Measurements from ENCODE around the gene L3MBTL2. TPM values are rescaled to one million over a fixed set of nuclear protein-coding genes. Genes with fewer than 3 reads are reported as not detected.
"Not testable (repeated sequence)": the region's sequence is repeated elsewhere in the genome, so short reads cannot be mapped to it uniquely, and the experiment has no call there.

The L3MBTL2 gene
- total RNA-seq, 1 experiment from 2014 or later = 24.7 TPM

GRCh38 chr22:41178425-41178975 lies 26.6 kb upstream of the L3MBTL2 start:
- intact Hi-C loops (cut with micrococcal nuclease) = no loop called here
- H4K20me1 ChIP-seq (ENCODE audit: insufficient read depth) = no peaks in the 10 kb centered on the region; the same call in 1 of the 2 replicates
- TF ChIP-seq RAD21 (IDR thresholded peaks at IDR 0.05; ENCODE audit: low read depth) (no peak), EZH2phosphoT487 (IDR thresholded peaks at IDR 0.05; ENCODE audit: borderline replicate concordance) (no peak)
- no peak overlapping the region for H2AFZ ChIP-seq (ENCODE audit: low read depth, low read length, poor library complexity, severe bottlenecking)
- DNase-seq (ENCODE audit: low read depth, low spot score) (no peak), ATAC-seq (no peak)
- CTCF ChIA-PET = no interaction called here
- H3K9me3 ChIP-seq (ENCODE audit: control insufficient read depth in 1 of 2, insufficient read depth in 1 of 2, low read depth in 1 of 2, low read length in 2 of 2) = no peaks in the 10 kb centered on the region
- H3K79me2 ChIP-seq (ENCODE audit: insufficient read depth, low read length) = no peaks in the 10 kb centered on the region; the same call in 1 of the 2 replicates
- peaks cover 30 to 37% of the 10 kb centered on the region in 2 experiments for H3K36me3 ChIP-seq (ENCODE audit: control insufficient read depth in 1 of 2, insufficient read depth in 2 of 2, low read length in 2 of 2)
- RAD21 ChIA-PET (ENCODE audit: low non-redundant PET in 1 of 2, low total read pairs in 2 of 2, uncharacterized antibody in 2 of 2, unreplicated experiment in 2 of 2) = no interaction called here
- no peak overlapping the region for H3K4me3 ChIP-seq (replicated peaks in 1 of 2; ENCODE audit: low read depth in 1 of 2, low read length in 2 of 2)
- POLR2A ChIA-PET = no interaction called here
- peaks cover 0 to 12% of the 10 kb centered on the region in 2 experiments; a peak in 1 of 4 replicates for H3K4me1 ChIP-seq (ENCODE audit: control insufficient read depth in 1 of 2, insufficient read depth in 2 of 2, low read length in 2 of 2)
- BruUV-seq (replicated peaks) = no TSS peak
- H3K4me2 ChIP-seq (ENCODE audit: low read length) = no peak overlapping the region
- H3K9ac ChIP-seq (ENCODE audit: low read length) = no peak overlapping the region
- no peak overlapping the region for H3K27ac ChIP-seq (ENCODE audit: low read depth, low read length)
- H3K9me2 ChIP-seq (ENCODE audit: insufficient read depth) = no peaks in the 10 kb centered on the region
- no peaks in the 10 kb centered on the region for H3K27me3 ChIP-seq (ENCODE audit: insufficient read depth, low read length)

- POLR2A ChIA-PET; intact Hi-C loops (cut with micrococcal nuclease); H3K9ac ChIP-seq (ENCODE audit: low read length); H3K9me2 ChIP-seq (ENCODE audit: insufficient read depth); H3K27me3 ChIP-seq (ENCODE audit: insufficient read depth, low read length); RAD21 ChIA-PET (ENCODE audit: low non-redundant PET in 1 of 2, low total read pairs in 2 of 2, uncharacterized antibody in 2 of 2, unreplicated experiment in 2 of 2); H2AFZ ChIP-seq (ENCODE audit: low read depth, low read length, poor library complexity, severe bottlenecking); BruUV-seq (replicated peaks); CTCF ChIA-PET; H3K4me2 ChIP-seq (ENCODE audit: low read length); H3K27ac ChIP-seq (ENCODE audit: low read depth, low read length); DNase-seq (ENCODE audit: low read depth, low spot score); ATAC-seq; H4K20me1 ChIP-seq (ENCODE audit: insufficient read depth); H3K9me3 ChIP-seq (ENCODE audit: control insufficient read depth in 1 of 2, insufficient read depth in 1 of 2, low read depth in 1 of 2, low read length in 2 of 2); H3K4me3 ChIP-seq (replicated peaks in 1 of 2; ENCODE audit: low read depth in 1 of 2, low read length in 2 of 2); H3K79me2 ChIP-seq (ENCODE audit: insufficient read depth, low read length): not testable (repeated sequence)
- H3K36me3 ChIP-seq (ENCODE audit: control insufficient read depth in 1 of 2, insufficient read depth in 2 of 2, low read length in 2 of 2) = peaks cover 24 to 30% of the 10 kb centered on the region in 2 experiments; a peak in 3 of 4 replicates
- peaks cover 0 to 12% of the 10 kb centered on the region in 2 experiments; a peak in 1 of 4 replicates for H3K4me1 ChIP-seq (ENCODE audit: control insufficient read depth in 1 of 2, insufficient read depth in 2 of 2, low read length in 2 of 2)
These were observed 24.8 kb upstream of the L3MBTL2 start for GRCh38 chr22:41180362-41180761.

All from HCT116 (cell line).